Colonic mucosa (tissue), 4 donors: Measurements from ENCODE around the gene RABL2A. TPM values are rescaled to one million over a fixed set of nuclear protein-coding genes. Genes with fewer than 3 reads are reported as not detected.
"Not testable (repeated sequence)": the region's sequence is repeated elsewhere in the genome, so short reads cannot be mapped to it uniquely, and the experiment has no call there.

Source experiments
- DNase-seq: peaks from one replicate; pipeline ENCODE4 v3.0.0-alpha.2; 2020
- H3K27ac ChIP-seq: fragments of 200-600 bp; one replicate; pipeline ENCODE4 v1.8.0; 2021
- H3K27me3 ChIP-seq: fragments of 200-600 bp; one replicate; pipeline ENCODE4 v1.8.0; 2021
- H3K36me3 ChIP-seq: fragments of 200-600 bp; one replicate; pipeline ENCODE4 v1.8.0; 2021
- H3K4me1 ChIP-seq: fragments of 200-600 bp; one replicate; pipeline ENCODE4 v1.8.0; 2021; ENCODE audit warnings: mild to moderate bottlenecking
- H3K4me3 ChIP-seq: fragments of 200-600 bp; one replicate; pipeline ENCODE4 v1.8.0; 2021
- H3K9ac ChIP-seq, 2 donors: one replicate each; pipeline ENCODE4 v1.7.0; 2013; ENCODE audit warnings: control low read depth in 2 of 2, low read depth in 2 of 2, low read length in 2 of 2
- H3K9me3 ChIP-seq: fragments of 200-600 bp; one replicate; pipeline ENCODE4 v1.8.0; 2021
- CTCF ChIP-seq: fragments of 200-600 bp; IDR thresholded peaks from one replicate; pipeline ENCODE4 v1.8.0; 2022; ENCODE audit warnings: antibody characterized with exemption, mild to moderate bottlenecking
- intact Hi-C: fragments of 100-400 bp; cut with DNase I; formaldehyde crosslinking; loops from one replicate; pipeline ENCODE4 v1.14.1; 2022
- microRNA-seq: library from miRNA; unstranded; fragments of <30 nt; microRNA quantifications from one replicate; pipeline ENCODE4, GENCODE V29; 2019
- total RNA-seq, 2 donors: library from RNA; stranded (reverse); fragmentation: NEBNext Ultra II Directional in 1 of 2; extraction: Animal tissue kit (Norgen Biotek cat#: 25700) in 1 of 2; gene quantifications; one replicate each; pipeline ENCODE4 v1.2.1, GENCODE V29; 2021
- donor health status: healthy.
- donor health status: DM: no; HTN: no; CAD: no.
- donor health status: DM: no; HTN: no; CAD: no.

Gene RABL2A
- total RNA-seq, 2 donors from 2014 or later: 9.3 to 19.4 TPM

GRCh38 chr2:113679457-113679856 is 52.4 kb downstream of the RABL2A start:
- Histone ChIP-seq H3K9me3 (no peaks in the 10 kb centered on the region), H3K4me1 (no peaks in the 10 kb centered on the region), H3K9ac (no peak overlapping the region), H3K27ac (no peak overlapping the region), H3K36me3 (no peaks in the 10 kb centered on the region), H3K27me3 (no peaks in the 10 kb centered on the region), H3K4me3 (no peak overlapping the region)
- no peak for DNase-seq
- intact Hi-C loops: no loop called here
- no peak for TF ChIP-seq CTCF

GRCh38 chr2:113685471-113685870 is 58.4 kb downstream of the RABL2A start:
- no peak for TF ChIP-seq CTCF
- Histone ChIP-seq H3K9ac (no peak overlapping the region), H3K36me3 (no peaks in the 10 kb centered on the region), H3K27ac (no peak overlapping the region), H3K27me3 (no peaks in the 10 kb centered on the region), H3K9me3 (no peaks in the 10 kb centered on the region), H3K4me3 (no peak overlapping the region), H3K4me1 (no peaks in the 10 kb centered on the region)
- intact Hi-C loops: no loop called here
- no peak for DNase-seq

- intact Hi-C loops: no loop called here
- no peaks in the 10 kb centered on the region for H3K9me3 ChIP-seq
Measured at GRCh38 chr2:113686537-113686936, 59.5 kb downstream of the RABL2A start.

GRCh38 chr2:113690871-113691270 is 63.8 kb downstream of the RABL2A start:
- DNase-seq, intact Hi-C loops, H3K27me3 ChIP-seq: not testable (repeated sequence)

More at GRCh38 chr2:113686537-113686936, 59.5 kb downstream of the RABL2A start:
- H3K4me3 ChIP-seq: no peak overlapping the region
- no peaks in the 10 kb centered on the region for H3K4me1 ChIP-seq
- H3K27ac ChIP-seq: no peak overlapping the region
- no peaks in the 10 kb centered on the region for H3K36me3 ChIP-seq
- H3K27me3 ChIP-seq: no peaks in the 10 kb centered on the region
- H3K9ac ChIP-seq: no peak overlapping the region
- no peak for DNase-seq
- TF ChIP-seq CTCF: no peak

More at GRCh38 chr2:113690871-113691270, 63.8 kb downstream of the RABL2A start:
- H3K4me1 ChIP-seq, H3K27ac ChIP-seq, H3K36me3 ChIP-seq, H3K4me3 ChIP-seq, H3K9me3 ChIP-seq, H3K9ac ChIP-seq: not testable (repeated sequence)

Small RNA genes lying within 50 kb of the gene (microRNA-seq; reads per million reads assigned to microRNA genes)
- gene MIR1302-3: not detected

Other genes with a start within 250 kb of the RABL2A start
- 10 to 100 TPM; 27.4 to 33.5 TPM for gene ZNG1B, start 189.6 kb upstream of the RABL2A start, total RNA-seq
- gene FOXD4L1, start 128.6 kb upstream of the RABL2A start, total RNA-seq: not detected
- 100 to 1,000 TPM in 1 of 2 donors, 10 to 100 TPM in 1; 85.1 to 121 TPM for gene SLC35F5, start 129.4 kb downstream of the RABL2A start, total RNA-seq